Testis (tissue), 3 donors: ENCODE results near the gene KCNIP2. TPM values are rescaled to one million over a fixed set of nuclear protein-coding genes. Genes with fewer than 3 reads are reported as not detected.

ENCODE experiments used
- DNase-seq: peaks from one replicate; pipeline ENCODE4 v3.0.0-alpha.2; 2019
- H3K27ac ChIP-seq, 2 donors: fragments of 200-600 bp; sonication (generic); one replicate each; pipeline ENCODE4 v1.5.1; 2019
- H3K27me3 ChIP-seq: fragments of 200-600 bp; sonication (generic); one replicate; pipeline ENCODE4 v1.5.1; 2019
- H3K36me3 ChIP-seq: fragments of 200-600 bp; sonication (generic); one replicate; pipeline ENCODE4 v1.5.1; 2017; ENCODE audit warnings: low read depth; ENCODE audit errors: missing control alignments
- H3K4me1 ChIP-seq: fragments of 200-600 bp; sonication (generic); one replicate; pipeline ENCODE4 v1.5.1; 2019
- H3K4me3 ChIP-seq, 2 donors: fragments of 200-600 bp; sonication (generic); one replicate each; pipeline ENCODE4 v1.5.1; 2017 to 2019
- H3K9me3 ChIP-seq: fragments of 200-600 bp; sonication (generic); one replicate; pipeline ENCODE4 v1.5.1; 2017
- POLR2A ChIP-seq: fragments of 450-650 bp; IDR thresholded peaks from one replicate; pipeline ENCODE4 v1.6.1; 2017; ENCODE audit warnings: antibody characterized with exemption, mild to moderate bottlenecking, moderate library complexity
- WGBS, 2 donors: methylation state at CpG; one replicate each; pipeline ENCODE4 v1.1.5; 2018; 5-methylcytosine and 5-hydroxymethylcytosine counted together
- intact Hi-C: fragments of 100-400 bp; cut with DNase I; formaldehyde crosslinking; loops from one replicate; pipeline ENCODE4 v1.15.1; 2023; ENCODE audit warnings: low total_unique reads
- polyA plus RNA-seq: library from polyadenylated mRNA; stranded (reverse); fragments of 350-450 nt; fragmentation: Illumina TruSeq; extraction: RNeasy Lipid Tissue Mini Kit (QIAGEN cat#74804); gene quantifications from one replicate; pipeline ENCODE4 v1.2.3, GENCODE V29; 2014; ENCODE audit warnings: low read depth, low replicate concordance; ENCODE audit not compliant: insufficient read depth
- total RNA-seq, 2 donors: library from RNA; depleted of rRNA; stranded (reverse); fragments of >200 nt; gene quantifications; one replicate each; pipeline ENCODE4 v1.2.3, GENCODE V29; 2016
- TF ChIP-seq, protein P1 (sequence below), 3 experiments: fragments of 450-650 bp in 2 of 3; fragments of 200-600 bp in 1 of 3; sonication (generic) in 1 of 3; IDR thresholded peaks; one replicate each; pipeline ENCODE4 v1.5.1; 2016 to 2019; ENCODE audit warnings: antibody characterized with exemption in 3 of 3, mild to moderate bottlenecking in 2 of 3, moderate library complexity in 1 of 3

KCNIP2 gene
- total and polyA plus RNA-seq, 3 donors from 2014 or later: 5.1 to 6.8 (median 5.6) TPM

GRCh38 chr10:101867931-101868330 is 24.3 kb upstream of the KCNIP2 start:
- no peaks in the 10 kb centered on the region for H3K36me3 ChIP-seq
- no peak overlapping the region for H3K4me3 ChIP-seq
- H3K9me3 ChIP-seq: no peaks in the 10 kb centered on the region
- WGBS, 2 donors: 86 to 87% methylated on average over 1 of the region's 1 CpG
- H3K27me3 ChIP-seq: no peaks in the 10 kb centered on the region
- no peak for DNase-seq
- TF ChIP-seq, protein P1, sequence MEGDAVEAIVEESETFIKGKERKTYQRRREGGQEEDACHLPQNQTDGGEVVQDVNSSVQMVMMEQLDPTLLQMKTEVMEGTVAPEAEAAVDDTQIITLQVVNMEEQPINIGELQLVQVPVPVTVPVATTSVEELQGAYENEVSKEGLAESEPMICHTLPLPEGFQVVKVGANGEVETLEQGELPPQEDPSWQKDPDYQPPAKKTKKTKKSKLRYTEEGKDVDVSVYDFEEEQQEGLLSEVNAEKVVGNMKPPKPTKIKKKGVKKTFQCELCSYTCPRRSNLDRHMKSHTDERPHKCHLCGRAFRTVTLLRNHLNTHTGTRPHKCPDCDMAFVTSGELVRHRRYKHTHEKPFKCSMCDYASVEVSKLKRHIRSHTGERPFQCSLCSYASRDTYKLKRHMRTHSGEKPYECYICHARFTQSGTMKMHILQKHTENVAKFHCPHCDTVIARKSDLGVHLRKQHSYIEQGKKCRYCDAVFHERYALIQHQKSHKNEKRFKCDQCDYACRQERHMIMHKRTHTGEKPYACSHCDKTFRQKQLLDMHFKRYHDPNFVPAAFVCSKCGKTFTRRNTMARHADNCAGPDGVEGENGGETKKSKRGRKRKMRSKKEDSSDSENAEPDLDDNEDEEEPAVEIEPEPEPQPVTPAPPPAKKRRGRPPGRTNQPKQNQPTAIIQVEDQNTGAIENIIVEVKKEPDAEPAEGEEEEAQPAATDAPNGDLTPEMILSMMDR (IDR thresholded peaks at IDR 0.05): no peak
- TF ChIP-seq POLR2A: no peak
- no peaks in the 10 kb centered on the region for H3K4me1 ChIP-seq
- no peak overlapping the region for H3K27ac ChIP-seq
- intact Hi-C loops: no loop called here

- intact Hi-C loops: no loop called here
- TF ChIP-seq POLR2A: no peak
- TF ChIP-seq, protein P1 (IDR thresholded peaks at IDR 0.05): no peak
- Histone ChIP-seq H3K27me3 (no peaks in the 10 kb centered on the region), H3K9me3 (no peaks in the 10 kb centered on the region), H3K4me1 (no peaks in the 10 kb centered on the region), H3K4me3 (no peak overlapping the region), H3K27ac (no peak overlapping the region), H3K36me3 (no peaks in the 10 kb centered on the region)
- WGBS, 2 donors: 98% methylated on average over 2 of the region's 2 CpGs
- DNase-seq: no peak
Observed at GRCh38 chr10:101859530-101859929, 15.9 kb upstream of the KCNIP2 start.

- Histone ChIP-seq H3K9me3 (no peaks in the 10 kb centered on the region), H3K27me3 (no peaks in the 10 kb centered on the region), H3K4me3 (no peak overlapping the region), H3K27ac (no peak overlapping the region), H3K4me1 (no peaks in the 10 kb centered on the region), H3K36me3 (no peaks in the 10 kb centered on the region)
- 59 to 76% methylated on average over 3 of the region's 3 CpGs for WGBS, 2 donors
- no peak for TF ChIP-seq POLR2A
- TF ChIP-seq, protein P1 (IDR thresholded peaks at IDR 0.05): no peak
- intact Hi-C loops: no loop called here
- DNase-seq: no peak
Observed at GRCh38 chr10:101858723-101859500, 15.3 kb upstream of the KCNIP2 start.

- intact Hi-C loops: no loop called here
- Histone ChIP-seq H3K4me1 (no peaks in the 10 kb centered on the region), H3K27ac (no peak overlapping the region), H3K4me3 (no peak overlapping the region), H3K9me3 (no peaks in the 10 kb centered on the region), H3K36me3 (no peaks in the 10 kb centered on the region), H3K27me3 (no peaks in the 10 kb centered on the region)
- TF ChIP-seq, protein P1 (IDR thresholded peaks at IDR 0.05): no peak
- TF ChIP-seq POLR2A: no peak
- DNase-seq: no peak
- 0 to 97% methylated on average over 1 of the region's 1 CpG for WGBS, 2 donors
Observed at GRCh38 chr10:101857802-101858476, 14.3 kb upstream of the KCNIP2 start.
